HG03469 (cell line): ENCODE results near the gene ST8SIA1.
"Not testable (repeated sequence)": the region's sequence is repeated elsewhere in the genome, so short reads cannot be mapped to it uniquely, and the experiment has no call there.

Source experiments
- ATAC-seq: cut with Tn5 transposase; IDR thresholded peaks from one replicate; pipeline ENCODE4 v1.9.1; 2021; ENCODE audit warnings: mild to moderate bottlenecking, moderate library complexity, moderate number of reproducible peaks; ENCODE audit not compliant: unreplicated experiment

ST8SIA1 gene, protein sequence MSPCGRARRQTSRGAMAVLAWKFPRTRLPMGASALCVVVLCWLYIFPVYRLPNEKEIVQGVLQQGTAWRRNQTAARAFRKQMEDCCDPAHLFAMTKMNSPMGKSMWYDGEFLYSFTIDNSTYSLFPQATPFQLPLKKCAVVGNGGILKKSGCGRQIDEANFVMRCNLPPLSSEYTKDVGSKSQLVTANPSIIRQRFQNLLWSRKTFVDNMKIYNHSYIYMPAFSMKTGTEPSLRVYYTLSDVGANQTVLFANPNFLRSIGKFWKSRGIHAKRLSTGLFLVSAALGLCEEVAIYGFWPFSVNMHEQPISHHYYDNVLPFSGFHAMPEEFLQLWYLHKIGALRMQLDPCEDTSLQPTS

GRCh38 chr12:22334410-22335100 lies at the start of gene ST8SIA1:
TSS of gene ST8SIA1 (minus strand) at chr12:22334707. CDS start at chr12:22334232, 475 bp downstream.
- ATAC-seq, result no peak

- no peak for ATAC-seq
Measured at GRCh38 chr12:22380031-22380430, 45.5 kb upstream of the ST8SIA1 start.

GRCh38 chr12:22377731-22378496 lies 43.4 kb upstream of the ST8SIA1 start:
- no peak for ATAC-seq

- not testable (repeated sequence) for ATAC-seq
Measured at GRCh38 chr12:22376596-22377150, 42.2 kb upstream of the ST8SIA1 start.

DNA sequence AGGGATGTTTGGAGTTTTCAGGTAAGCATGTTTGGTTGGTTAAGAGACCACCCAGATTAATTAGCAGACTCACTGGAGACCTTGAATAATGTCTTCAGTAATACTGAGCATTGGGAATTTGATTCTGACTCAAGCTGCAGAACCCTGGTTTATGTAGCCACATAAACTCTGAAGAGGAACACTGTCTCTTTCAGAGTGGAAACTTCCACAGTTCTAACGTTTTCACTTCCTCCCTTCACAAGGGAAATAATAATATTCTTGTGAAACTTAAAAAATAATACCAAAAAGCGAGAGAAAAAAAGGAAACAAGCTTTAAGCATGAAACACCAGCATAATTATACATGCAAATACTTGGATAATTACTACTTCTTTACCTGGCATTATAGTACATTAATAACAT lies 40.0 kb upstream of the ST8SIA1 start:
- ATAC-seq, result no peak

GRCh38 chr12:22372277-22372837 lies 37.9 kb upstream of the ST8SIA1 start:
- ATAC-seq, result no peak

- no peak for ATAC-seq
Measured at GRCh38 chr12:22366181-22366580, 31.7 kb upstream of the ST8SIA1 start.

DNA sequence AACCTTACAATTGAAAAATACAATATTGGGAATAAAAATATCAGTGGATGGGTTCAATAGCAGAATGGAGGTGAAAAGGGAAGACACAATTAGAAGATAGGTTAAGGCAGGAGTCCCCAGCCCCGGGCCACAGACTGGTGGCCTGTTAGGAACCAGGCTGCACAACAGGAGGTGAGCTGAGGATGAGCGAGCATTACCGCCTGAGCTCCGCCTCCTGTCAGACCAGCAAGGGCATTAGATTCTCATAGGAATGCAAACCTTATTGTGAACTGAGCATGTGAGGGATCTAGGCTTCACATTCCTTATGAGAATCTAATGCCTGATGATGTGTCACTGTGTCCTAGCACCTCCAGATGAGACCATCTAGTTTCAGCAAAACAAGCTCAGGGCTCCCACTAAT lies 27.3 kb upstream of the ST8SIA1 start:
- ATAC-seq, result no peak

- no peak for ATAC-seq
Measured at GRCh38 chr12:22360774-22361173, 26.3 kb upstream of the ST8SIA1 start.

DNA sequence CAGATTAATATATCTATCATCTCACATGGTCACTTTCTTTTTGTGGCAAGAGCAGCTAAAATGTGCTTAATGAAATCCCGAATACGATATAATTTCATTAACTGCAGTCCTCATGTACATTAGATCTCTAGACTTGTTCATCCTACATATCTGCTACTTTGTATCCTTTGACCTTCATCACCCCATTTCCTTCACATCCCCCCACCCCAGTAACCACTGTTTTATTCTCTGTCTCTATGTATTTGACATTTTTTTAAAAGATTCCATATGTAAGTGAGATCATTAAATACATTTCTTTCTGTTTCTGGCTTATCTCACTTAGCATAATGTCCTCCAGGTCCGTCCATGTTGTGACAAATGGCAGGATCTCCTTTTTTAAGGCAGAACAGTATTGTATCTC lies 23.0 kb upstream of the ST8SIA1 start:
- ATAC-seq, result no peak

DNA sequence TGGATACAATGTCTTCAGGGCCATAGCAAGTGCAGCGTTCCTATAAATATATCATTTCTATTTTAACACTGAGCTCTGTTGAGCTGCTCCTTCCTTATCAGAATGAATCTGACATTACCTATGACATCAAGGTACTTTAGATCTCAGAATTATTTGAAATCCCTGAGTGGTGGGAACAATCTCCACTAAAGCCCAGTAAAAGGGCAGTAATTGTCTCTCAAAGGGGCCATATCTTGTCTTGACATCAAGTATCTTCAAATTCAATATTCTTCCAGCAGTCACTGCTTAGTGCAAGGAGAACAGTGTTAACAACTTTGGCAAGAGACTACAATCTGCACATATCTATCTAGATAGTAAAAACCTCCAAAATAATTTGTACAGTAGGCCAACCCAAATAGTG lies 21.7 kb upstream of the ST8SIA1 start:
- ATAC-seq, result no peak

DNA sequence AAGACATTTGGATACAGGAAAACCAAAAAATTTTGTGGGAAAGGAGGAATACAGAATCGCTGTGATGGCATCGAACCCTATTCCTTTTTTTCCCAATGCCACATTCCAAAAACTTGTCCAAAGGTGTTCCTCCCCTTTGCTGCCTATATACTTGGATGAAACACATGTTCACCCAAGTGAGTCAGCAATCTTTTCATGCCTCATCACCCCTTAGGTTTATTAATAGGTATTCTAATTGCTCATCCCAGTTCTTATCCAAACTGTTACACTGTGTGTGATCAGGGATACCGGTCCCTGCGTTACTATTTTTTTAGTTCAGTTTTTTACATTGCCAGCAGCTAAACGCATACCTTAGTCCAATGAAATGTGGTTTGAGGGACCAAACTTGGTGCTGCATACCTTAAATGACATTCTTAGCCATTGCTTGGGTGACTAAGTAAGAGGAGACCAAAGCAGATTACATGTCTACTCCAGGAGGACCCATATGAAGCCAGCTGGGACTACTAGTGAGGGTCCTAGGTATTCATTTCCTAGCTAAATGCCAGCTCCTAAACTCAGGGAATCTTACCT lies 20.6 kb upstream of the ST8SIA1 start:
- ATAC-seq, result no peak

DNA sequence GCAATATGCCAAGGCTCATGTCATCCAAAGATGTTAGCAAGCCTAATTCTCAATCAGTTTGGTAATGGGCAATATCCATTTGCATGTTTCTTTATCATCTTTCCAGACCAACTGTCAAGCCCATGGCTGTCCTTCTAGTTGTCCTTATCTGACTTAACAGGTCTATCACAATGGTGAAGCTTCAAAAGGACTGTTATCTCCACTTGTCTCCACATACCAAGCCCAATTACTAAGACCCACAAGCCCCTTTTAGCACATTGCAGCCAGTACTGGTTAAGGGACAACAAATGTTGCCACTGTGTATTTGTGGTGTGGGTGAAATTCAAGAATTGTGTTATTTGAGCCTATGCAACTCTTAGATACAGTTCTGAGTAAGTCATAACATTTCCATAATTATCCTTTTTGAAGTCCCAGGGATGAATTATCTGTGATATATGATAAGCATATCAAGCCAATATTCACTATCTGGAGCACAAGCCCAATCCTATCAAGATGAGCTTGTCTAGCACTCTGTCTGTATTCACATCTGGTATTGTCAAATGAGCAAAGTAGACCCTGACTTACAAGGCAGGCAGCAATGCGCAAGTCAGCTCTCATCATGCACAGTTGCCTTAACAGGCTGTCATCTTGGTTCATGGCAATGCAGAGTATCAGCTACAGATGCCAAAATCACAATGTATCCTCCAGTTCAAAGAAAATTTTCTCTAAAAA lies 19.3 kb upstream of the ST8SIA1 start:
- ATAC-seq, result no peak

GRCh38 chr12:22350886-22351285 lies 16.4 kb upstream of the ST8SIA1 start:
- no peak for ATAC-seq

GRCh38 chr12:22348208-22348607 lies 13.7 kb upstream of the ST8SIA1 start:
- no peak for ATAC-seq

DNA sequence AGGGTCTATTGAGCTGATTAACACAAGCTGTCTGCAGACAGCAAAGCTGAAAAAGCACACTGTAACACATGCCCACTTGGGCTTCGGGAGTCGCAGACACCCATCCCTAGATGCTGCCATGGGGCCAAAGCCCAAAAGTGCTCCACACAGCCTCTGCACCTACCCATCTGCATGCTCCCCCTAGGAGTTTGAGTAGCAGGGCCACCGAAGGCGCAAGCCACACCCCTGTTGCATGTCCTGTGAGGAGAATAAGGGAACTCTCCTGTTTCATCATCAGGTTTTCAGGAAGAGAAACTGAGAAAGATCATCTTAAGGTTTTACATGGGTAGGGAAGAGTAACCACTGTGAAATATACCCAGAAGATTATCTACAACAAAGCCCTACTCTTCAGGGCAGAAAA lies 5.6 kb upstream of the ST8SIA1 start:
- ATAC-seq, result no peak

DNA sequence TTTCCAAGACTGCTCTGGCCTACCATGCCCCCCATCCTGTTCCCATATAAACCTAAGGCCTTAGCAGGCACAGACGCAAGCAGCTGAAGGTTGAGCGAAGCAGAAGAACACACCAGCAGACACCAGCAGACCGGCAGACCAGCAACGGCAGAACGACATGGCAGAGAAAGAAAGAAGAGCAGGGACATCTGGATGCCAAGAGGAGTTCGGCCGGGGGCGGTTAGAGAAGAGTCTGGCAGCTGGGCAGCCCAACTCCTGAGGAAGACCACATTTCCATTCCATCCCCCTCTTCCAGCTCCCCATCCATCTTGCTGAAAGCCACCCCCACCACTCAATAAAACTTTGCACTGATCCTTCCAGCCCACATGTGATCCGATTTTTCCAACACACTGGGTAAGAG lies 5.2 kb upstream of the ST8SIA1 start:
- no peak for ATAC-seq

- ATAC-seq, result no peak
Measured at GRCh38 chr12:22335794-22336166, 1.3 kb upstream of the ST8SIA1 start.

DNA sequence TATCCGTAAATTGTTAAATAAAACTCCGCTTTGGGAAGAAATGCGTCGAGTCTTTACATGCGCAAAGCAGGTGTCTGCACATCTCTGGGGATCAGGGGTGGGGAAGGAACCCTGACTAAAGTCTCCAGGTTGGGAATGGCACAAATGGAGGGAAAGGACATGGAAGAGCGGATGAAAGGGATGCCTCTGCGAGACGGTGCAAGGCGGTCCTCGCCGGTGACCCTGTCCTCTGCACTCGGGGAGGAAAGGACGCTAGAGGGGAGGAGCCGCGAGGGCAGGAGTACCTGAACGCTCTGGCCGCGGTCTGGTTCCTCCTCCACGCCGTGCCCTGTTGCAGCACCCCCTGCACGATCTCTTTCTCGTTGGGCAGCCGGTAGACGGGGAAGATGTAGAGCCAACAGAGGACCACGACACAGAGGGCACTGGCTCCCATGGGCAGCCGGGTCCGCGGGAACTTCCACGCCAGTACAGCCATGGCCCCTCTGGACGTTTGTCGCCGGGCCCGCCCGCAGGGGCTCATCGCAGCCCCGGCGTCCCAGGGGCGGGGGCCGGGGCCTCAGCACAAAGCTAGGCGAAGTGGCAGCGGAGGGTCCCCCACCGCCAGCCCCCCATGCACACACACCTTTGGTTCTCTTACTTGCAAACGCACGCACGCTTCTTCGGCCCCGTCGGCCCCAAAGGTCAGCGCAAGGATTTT lies 646 bp downstream of the ST8SIA1 start:
- ATAC-seq, result no peak
